ENCODE results near the gene PCDH1.

DNA sequence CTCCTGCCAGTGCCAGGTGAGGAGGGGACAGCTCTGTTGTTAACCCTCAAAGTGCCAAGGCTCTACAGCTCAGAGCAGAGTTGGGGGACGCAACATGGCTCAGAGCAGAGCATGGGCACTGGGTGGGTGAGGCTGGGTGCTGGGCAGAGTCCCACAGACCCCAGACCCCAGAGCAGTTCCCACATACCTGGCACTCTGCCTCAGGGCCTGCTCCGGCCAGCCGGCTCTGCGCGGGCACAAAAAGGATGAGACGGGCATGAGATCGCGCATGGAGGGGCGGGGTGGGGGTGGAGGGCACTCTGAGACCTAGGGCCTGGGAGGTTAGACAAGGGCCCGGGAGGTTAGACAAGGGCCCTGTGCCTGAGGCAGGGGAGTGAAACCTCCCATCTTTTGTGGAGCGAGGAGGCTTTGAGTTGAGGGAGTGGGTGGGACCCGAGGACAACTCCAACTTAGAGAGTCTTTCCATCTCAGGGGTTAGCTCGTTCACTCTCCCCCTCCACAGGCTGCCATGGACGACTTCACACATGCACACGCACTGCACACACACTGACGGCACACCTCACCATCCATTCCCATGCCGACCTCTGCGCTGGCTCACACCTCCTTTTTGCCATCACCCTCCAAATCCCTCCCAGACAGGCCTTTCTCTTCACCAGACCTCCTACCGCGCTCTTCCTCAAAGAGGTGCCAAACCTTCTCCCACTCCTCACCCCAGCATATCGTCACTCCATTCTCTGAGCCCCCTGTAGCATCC is 22.0 kb downstream of the PCDH1 start:
- TF ChIP-seq, protein P1, sequence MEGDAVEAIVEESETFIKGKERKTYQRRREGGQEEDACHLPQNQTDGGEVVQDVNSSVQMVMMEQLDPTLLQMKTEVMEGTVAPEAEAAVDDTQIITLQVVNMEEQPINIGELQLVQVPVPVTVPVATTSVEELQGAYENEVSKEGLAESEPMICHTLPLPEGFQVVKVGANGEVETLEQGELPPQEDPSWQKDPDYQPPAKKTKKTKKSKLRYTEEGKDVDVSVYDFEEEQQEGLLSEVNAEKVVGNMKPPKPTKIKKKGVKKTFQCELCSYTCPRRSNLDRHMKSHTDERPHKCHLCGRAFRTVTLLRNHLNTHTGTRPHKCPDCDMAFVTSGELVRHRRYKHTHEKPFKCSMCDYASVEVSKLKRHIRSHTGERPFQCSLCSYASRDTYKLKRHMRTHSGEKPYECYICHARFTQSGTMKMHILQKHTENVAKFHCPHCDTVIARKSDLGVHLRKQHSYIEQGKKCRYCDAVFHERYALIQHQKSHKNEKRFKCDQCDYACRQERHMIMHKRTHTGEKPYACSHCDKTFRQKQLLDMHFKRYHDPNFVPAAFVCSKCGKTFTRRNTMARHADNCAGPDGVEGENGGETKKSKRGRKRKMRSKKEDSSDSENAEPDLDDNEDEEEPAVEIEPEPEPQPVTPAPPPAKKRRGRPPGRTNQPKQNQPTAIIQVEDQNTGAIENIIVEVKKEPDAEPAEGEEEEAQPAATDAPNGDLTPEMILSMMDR (conservative IDR thresholded peaks at IDR 0.05; ENCODE audit: low read depth, low read length) = no peak
- no peak for TF ChIP-seq EZH2 (IDR thresholded peaks at IDR 0.05; ENCODE audit: borderline replicate concordance, low read depth, low read length, poor library complexity, severe bottlenecking)

Measured in A673 (cell line).